ENCODE results near the gene OR51B4.

GRCh38 chr11:5266609-5267008 is 35.1 kb downstream of the OR51B4 start:
- TF ChIP-seq, protein P1, sequence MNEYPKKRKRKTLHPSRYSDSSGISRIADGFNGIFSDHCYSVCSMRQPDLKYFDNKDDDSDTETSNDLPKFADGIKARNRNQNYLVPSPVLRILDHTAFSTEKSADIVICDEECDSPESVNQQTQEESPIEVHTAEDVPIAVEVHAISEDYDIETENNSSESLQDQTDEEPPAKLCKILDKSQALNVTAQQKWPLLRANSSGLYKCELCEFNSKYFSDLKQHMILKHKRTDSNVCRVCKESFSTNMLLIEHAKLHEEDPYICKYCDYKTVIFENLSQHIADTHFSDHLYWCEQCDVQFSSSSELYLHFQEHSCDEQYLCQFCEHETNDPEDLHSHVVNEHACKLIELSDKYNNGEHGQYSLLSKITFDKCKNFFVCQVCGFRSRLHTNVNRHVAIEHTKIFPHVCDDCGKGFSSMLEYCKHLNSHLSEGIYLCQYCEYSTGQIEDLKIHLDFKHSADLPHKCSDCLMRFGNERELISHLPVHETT (CRISPR knock-in tag; conservative IDR thresholded peaks at IDR 0.05 in 1 of 2, IDR thresholded peaks at IDR 0.05 in 1 of 2), result no peak
- TF ChIP-seq, protein P2, sequence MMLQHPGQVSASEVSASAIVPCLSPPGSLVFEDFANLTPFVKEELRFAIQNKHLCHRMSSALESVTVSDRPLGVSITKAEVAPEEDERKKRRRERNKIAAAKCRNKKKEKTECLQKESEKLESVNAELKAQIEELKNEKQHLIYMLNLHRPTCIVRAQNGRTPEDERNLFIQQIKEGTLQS (IDR thresholded peaks at IDR 0.05), result no peak
- TF ChIP-seq, protein P2 (CRISPR knock-in tag; conservative IDR thresholded peaks at IDR 0.05), result no peak
- TF ChIP-seq, protein P3, sequence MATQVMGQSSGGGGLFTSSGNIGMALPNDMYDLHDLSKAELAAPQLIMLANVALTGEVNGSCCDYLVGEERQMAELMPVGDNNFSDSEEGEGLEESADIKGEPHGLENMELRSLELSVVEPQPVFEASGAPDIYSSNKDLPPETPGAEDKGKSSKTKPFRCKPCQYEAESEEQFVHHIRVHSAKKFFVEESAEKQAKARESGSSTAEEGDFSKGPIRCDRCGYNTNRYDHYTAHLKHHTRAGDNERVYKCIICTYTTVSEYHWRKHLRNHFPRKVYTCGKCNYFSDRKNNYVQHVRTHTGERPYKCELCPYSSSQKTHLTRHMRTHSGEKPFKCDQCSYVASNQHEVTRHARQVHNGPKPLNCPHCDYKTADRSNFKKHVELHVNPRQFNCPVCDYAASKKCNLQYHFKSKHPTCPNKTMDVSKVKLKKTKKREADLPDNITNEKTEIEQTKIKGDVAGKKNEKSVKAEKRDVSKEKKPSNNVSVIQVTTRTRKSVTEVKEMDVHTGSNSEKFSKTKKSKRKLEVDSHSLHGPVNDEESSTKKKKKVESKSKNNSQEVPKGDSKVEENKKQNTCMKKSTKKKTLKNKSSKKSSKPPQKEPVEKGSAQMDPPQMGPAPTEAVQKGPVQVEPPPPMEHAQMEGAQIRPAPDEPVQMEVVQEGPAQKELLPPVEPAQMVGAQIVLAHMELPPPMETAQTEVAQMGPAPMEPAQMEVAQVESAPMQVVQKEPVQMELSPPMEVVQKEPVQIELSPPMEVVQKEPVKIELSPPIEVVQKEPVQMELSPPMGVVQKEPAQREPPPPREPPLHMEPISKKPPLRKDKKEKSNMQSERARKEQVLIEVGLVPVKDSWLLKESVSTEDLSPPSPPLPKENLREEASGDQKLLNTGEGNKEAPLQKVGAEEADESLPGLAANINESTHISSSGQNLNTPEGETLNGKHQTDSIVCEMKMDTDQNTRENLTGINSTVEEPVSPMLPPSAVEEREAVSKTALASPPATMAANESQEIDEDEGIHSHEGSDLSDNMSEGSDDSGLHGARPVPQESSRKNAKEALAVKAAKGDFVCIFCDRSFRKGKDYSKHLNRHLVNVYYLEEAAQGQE (IDR thresholded peaks at IDR 0.05; ENCODE audit: borderline replicate concordance), result no peak
- TF ChIP-seq, protein P3 (CRISPR knock-in tag; IDR thresholded peaks at IDR 0.05; ENCODE audit: low read depth), result no peak
- no peak for TF ChIP-seq ZFP1 (CRISPR knock-in tag; IDR thresholded peaks at IDR 0.05)
- no peak for TF ChIP-seq NR2C1 (IDR thresholded peaks at IDR 0.05)
- TF ChIP-seq NR2C1 (tag; IDR thresholded peaks at IDR 0.05), result no peak
- TF ChIP-seq CREBBP (IDR thresholded peaks at IDR 0.05; ENCODE audit: low read depth, low read length), result no peak
- TF ChIP-seq POLR2A (conservative IDR thresholded peaks at IDR 0.05), result no peak
- no peak for TF ChIP-seq YY1 (IDR thresholded peaks at IDR 0.05; ENCODE audit: borderline replicate concordance in 1 of 3, control insufficient read depth in 1 of 3, extremely low read depth in 1 of 3, insufficient read depth in 3 of 3, insufficient read length in 1 of 3, insufficient replicate concordance in 2 of 3, low read depth in 1 of 3, low read length in 2 of 3)
- no peak for TF ChIP-seq HNRNPLL (IDR thresholded peaks at IDR 0.05; ENCODE audit: low read depth, low read length, poor library complexity, severe bottlenecking)
- no peak for TF ChIP-seq ESRRA (IDR thresholded peaks at IDR 0.05; ENCODE audit: borderline replicate concordance, low read depth)
- TF ChIP-seq MXI1 (IDR thresholded peaks at IDR 0.05; ENCODE audit: low read depth, low read length), result no peak
- TF ChIP-seq ZBTB40 (IDR thresholded peaks at IDR 0.05), result no peak
- TF ChIP-seq ZBTB40 (CRISPR knock-in tag; IDR thresholded peaks at IDR 0.05), result no peak
- no peak for TF ChIP-seq RAD51 (IDR thresholded peaks at IDR 0.05; ENCODE audit: borderline replicate concordance, low read depth)
- TF ChIP-seq NELFE (IDR thresholded peaks at IDR 0.05; ENCODE audit: insufficient read depth, insufficient read length), result no peak
